Calu3 (cell line): ENCODE data around the gene PEX11G. TPM values are rescaled to one million over a fixed set of nuclear protein-coding genes. Genes with fewer than 3 reads are reported as not detected.

Source experiments
- BruUV-seq: library from RNA; stranded (reverse); fragments of 400-500 nt; replicated peaks from 2 replicates; lab custom pipeline; 2021; lab: Mats Ljungman, UMichigan
- CTCF ChIA-PET: fragments of 300-600 bp; sonication (Branson Sonifier 250); formaldehyde crosslinking; loops from one replicate; lab custom pipeline; 2022; ENCODE audit warnings: antibody characterized with exemption; lab: Charles Lee
- DNase-seq: peaks from one replicate; pipeline ENCODE4 v3.0.0; 2022
- H3K27ac Mint-ChIP-seq: one replicate; pipeline ENCODE4 v1.8.0; 2022; ENCODE audit warnings: mixed read lengths; ENCODE audit not compliant: unreplicated experiment
- H3K27me3 Mint-ChIP-seq: one replicate; pipeline ENCODE4 v1.8.0; 2022; ENCODE audit warnings: mixed read lengths; ENCODE audit not compliant: unreplicated experiment
- H3K36me3 Mint-ChIP-seq: one replicate; pipeline ENCODE4 v1.8.0; 2022; ENCODE audit warnings: mild to moderate bottlenecking, moderate library complexity, mixed read lengths; ENCODE audit not compliant: insufficient read depth, unreplicated experiment
- H3K4me1 Mint-ChIP-seq: one replicate; pipeline ENCODE4 v1.8.0; 2022; ENCODE audit warnings: mild to moderate bottlenecking, low read depth, mixed read lengths; ENCODE audit not compliant: unreplicated experiment
- H3K4me3 Mint-ChIP-seq: one replicate; pipeline ENCODE4 v1.8.0; 2022; ENCODE audit warnings: mild to moderate bottlenecking, low read depth, moderate library complexity, mixed read lengths; ENCODE audit not compliant: unreplicated experiment
- H3K9me3 Mint-ChIP-seq: one replicate; pipeline ENCODE4 v1.8.0; 2022; ENCODE audit warnings: low read depth, mixed read lengths; ENCODE audit not compliant: unreplicated experiment
- intact Hi-C: fragments of 100-400 bp; cut with micrococcal nuclease; formaldehyde crosslinking; loops from one replicate; pipeline ENCODE4 v1.10.0; 2022; ENCODE audit not compliant: unreplicated experiment
- total RNA-seq: library from RNA; stranded (reverse); gene quantifications from 2 replicates; pipeline ENCODE4 v1.2.3, GENCODE V29; 2022
- TF ChIP-seq, protein P1 (sequence below): fragments of 200-600 bp; IDR thresholded peaks from one replicate; pipeline ENCODE4 v1.8.0; 2022; ENCODE audit warnings: antibody characterized with exemption; ENCODE audit not compliant: unreplicated experiment

Gene PEX11G
- total RNA-seq, 1 experiment from 2014 or later, result 1.3 TPM

DNA sequence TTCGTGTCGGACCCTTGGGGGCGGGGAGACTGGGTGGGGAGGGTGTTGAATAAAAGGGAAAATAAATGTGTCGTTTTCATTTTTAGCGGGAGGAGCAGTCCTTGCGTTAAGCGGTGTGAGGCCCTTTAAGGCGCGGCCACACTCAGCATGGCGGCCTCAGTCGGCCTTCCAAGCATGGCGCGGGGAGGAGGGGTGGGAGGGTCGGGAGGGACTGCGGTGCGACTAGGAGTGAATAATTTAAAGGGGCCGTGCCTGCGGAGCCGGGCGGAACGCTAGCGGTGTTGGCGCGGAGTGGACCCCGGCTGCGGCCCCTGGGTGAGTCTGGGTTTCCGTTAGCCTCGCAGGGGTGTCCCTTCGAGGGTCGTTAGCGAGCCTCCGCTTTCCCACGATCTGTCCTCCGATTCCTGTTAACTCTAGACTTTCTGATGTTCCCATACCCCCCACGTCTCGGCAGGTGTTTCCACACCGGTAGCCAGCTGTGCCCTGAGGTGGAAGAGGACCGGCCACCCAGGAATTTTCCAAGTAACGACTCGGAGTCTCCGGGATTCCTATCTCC is 45.2 kb upstream of the PEX11G start:
- Mint-ChIP-seq H3K9me3 (no peaks in the 10 kb centered on the region), H3K27ac (peak overlapping the region; percentile 56), H3K4me3 (peak overlapping the region; percentile 85), H3K27me3 (no peaks in the 10 kb centered on the region), H3K36me3 (peaks cover 31% of the 10 kb centered on the region), H3K4me1 (no peaks in the 10 kb centered on the region)
- no TSS peak for BruUV-seq
- peak; percentile 65 for DNase-seq
- intact Hi-C loops, result no loop called here
- TF ChIP-seq, protein P1, sequence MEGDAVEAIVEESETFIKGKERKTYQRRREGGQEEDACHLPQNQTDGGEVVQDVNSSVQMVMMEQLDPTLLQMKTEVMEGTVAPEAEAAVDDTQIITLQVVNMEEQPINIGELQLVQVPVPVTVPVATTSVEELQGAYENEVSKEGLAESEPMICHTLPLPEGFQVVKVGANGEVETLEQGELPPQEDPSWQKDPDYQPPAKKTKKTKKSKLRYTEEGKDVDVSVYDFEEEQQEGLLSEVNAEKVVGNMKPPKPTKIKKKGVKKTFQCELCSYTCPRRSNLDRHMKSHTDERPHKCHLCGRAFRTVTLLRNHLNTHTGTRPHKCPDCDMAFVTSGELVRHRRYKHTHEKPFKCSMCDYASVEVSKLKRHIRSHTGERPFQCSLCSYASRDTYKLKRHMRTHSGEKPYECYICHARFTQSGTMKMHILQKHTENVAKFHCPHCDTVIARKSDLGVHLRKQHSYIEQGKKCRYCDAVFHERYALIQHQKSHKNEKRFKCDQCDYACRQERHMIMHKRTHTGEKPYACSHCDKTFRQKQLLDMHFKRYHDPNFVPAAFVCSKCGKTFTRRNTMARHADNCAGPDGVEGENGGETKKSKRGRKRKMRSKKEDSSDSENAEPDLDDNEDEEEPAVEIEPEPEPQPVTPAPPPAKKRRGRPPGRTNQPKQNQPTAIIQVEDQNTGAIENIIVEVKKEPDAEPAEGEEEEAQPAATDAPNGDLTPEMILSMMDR, result no peak
- CTCF ChIA-PET, result no interaction called here

DNA sequence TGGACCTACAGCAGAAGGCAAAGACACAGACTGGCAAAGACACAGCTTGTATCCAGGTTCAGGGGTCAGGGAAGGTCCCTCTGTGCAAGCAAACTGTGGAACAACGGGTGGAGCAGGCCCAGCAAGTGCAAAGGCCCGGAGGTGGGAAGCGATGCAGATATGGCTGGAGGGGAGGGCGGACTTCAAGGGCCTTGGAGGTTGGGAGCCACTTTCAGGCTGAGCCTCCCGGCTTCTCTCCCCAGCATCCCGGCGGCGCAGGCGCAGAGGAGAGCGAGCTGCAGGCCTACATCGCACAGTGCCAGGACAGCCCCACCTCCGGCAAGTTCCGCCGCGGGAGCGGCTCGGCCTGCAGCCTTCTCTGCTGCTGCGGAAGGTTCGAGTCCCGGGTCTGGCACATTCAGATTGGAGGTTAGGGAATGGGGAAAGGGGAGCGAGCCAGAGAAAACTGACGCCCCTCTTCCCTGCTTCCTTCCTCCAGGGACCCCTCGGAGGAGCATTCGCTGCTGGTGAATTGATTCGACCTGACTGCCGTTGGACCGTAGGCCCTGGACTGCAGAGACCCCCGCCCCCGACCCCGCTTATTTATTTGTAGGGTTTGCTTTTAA is 44.5 kb upstream of the PEX11G start:
- CTCF ChIA-PET, result no interaction called here
- Mint-ChIP-seq H3K4me1 (no peaks in the 10 kb centered on the region), H3K27ac (no peak overlapping the region), H3K27me3 (no peaks in the 10 kb centered on the region), H3K9me3 (no peaks in the 10 kb centered on the region), H3K36me3 (peaks cover 33% of the 10 kb centered on the region), H3K4me3 (peak overlapping the region; percentile 85)
- DNase-seq, result no peak
- no TSS peak for BruUV-seq
- intact Hi-C loops, result no loop called here
- TF ChIP-seq, protein P1, result no peak

DNA sequence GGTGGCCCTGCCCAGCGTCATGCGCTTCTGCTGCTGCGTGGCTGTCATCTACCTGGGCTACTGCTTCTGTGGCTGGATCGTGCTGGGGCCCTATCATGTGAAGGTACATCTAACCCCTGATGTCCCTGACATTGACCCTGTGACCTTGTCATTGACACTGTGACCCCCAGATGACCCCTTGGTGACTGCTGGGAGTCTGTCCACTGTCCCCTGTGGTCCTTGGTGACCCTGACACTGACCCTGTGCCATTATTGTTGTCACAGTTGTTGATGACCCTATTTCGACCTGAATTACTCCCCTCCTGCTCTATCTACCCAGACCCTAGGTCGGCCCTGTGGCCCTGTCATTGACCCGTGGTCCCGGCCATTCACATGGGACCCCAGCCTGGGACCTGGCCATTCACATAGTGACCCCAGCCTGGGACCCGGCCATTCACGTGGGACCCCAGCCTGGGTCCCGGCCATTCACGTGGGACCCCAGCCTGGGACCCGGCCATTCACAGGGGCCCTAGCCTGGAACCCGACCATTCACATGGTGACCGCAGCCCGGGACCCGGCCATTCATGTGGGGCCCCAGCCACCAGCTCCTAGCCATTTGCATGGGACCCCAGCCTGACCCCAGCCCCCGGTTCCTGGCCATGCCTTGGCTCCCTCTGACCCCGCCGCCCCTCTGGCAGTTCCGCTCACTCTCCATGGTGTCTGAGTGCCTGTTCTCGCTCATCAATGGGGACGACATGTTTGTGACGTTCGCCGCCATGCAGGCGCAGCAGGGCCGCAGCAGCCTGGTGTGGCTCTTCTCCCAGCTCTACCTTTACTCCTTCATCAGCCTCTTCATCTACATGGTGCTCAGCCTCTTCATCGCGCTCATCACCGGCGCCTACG is 41.0 kb upstream of the PEX11G start:
- Mint-ChIP-seq H3K4me1 (no peaks in the 10 kb centered on the region), H3K9me3 (no peaks in the 10 kb centered on the region), H3K27ac (no peak overlapping the region), H3K4me3 (no peak overlapping the region), H3K36me3 (peaks cover 13% of the 10 kb centered on the region), H3K27me3 (no peaks in the 10 kb centered on the region)
- DNase-seq, result no peak
- no TSS peak for BruUV-seq
- intact Hi-C loops, result no loop called here
- TF ChIP-seq, protein P1, result no peak
- CTCF ChIA-PET, result no interaction called here

DNA sequence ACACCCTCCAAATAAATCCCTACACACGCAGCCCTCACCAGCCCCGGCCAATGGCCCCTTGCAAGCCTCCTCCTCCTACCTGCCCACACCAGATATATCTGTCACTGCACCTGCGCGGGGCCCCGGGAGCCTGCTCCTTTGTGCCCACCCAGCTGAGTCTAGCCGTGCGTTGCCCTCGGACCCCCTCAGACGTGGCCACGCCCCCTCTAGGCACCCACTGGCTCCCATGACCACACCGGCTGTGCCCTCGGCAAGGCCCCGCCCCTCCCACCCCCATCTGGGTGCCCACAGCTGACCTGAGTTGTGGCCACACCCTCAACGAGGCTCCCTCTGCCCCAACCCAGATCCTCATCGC is 40.4 kb upstream of the PEX11G start:
- no peak for DNase-seq
- CTCF ChIA-PET, result no interaction called here
- TF ChIP-seq, protein P1, result no peak
- Mint-ChIP-seq H3K27me3 (no peaks in the 10 kb centered on the region), H3K27ac (no peak overlapping the region), H3K4me1 (no peaks in the 10 kb centered on the region), H3K36me3 (peaks cover 7% of the 10 kb centered on the region), H3K4me3 (no peak overlapping the region), H3K9me3 (no peaks in the 10 kb centered on the region)
- intact Hi-C loops, result no loop called here
- no TSS peak for BruUV-seq
